GM12878 (cell line): ENCODE results near the gene LIN54. TPM values are rescaled to one million over a fixed set of nuclear protein-coding genes. Genes with fewer than 3 reads are reported as not detected.
A peak's percentile ranks its signal among the peaks of the same experiment; 100 is the strongest.

Source experiments
- FOXM1 ChIP-seq: IDR thresholded peaks from 2 replicates; pipeline ENCODE4 v1.6.1; 2012; ENCODE audit warnings: low read depth, mild to moderate bottlenecking, inconsistent platforms, low read length, moderate library complexity
- GATAD2B ChIP-seq: fragments of 450-650 bp; conservative IDR thresholded peaks from 2 replicates; pipeline ENCODE4 v1.6.1; 2017; ENCODE audit warnings: low read depth, mild to moderate bottlenecking, moderate library complexity
- HDGF ChIP-seq: fragments of 450-650 bp; IDR thresholded peaks from 2 replicates; pipeline ENCODE4 v1.6.1; 2016; ENCODE audit warnings: antibody characterized with exemption
- KDM1A ChIP-seq: fragments of 200-600 bp; sonication (generic); IDR thresholded peaks from 2 replicates; pipeline ENCODE4 v1.6.1; 2016; ENCODE audit warnings: borderline replicate concordance
- KLF5 ChIP-seq: fragments of 450-650 bp; IDR thresholded peaks from 2 replicates; pipeline ENCODE4 v1.6.1; 2014; ENCODE audit warnings: mild to moderate bottlenecking; ENCODE audit not compliant: partially characterized antibody
- MXI1 ChIP-seq: fragments of 150-350 bp; IDR thresholded peaks from 2 replicates; pipeline ENCODE4 v1.6.1; 2011; ENCODE audit warnings: low read depth, mild to moderate bottlenecking, inconsistent platforms, low read length, improper control_type of control experiment
- NR2C2 ChIP-seq: IDR thresholded peaks from 2 replicates; pipeline ENCODE4 v1.6.1; 2011; ENCODE audit warnings: borderline replicate concordance, low read depth; ENCODE audit not compliant: control insufficient read depth, insufficient read length
- PML ChIP-seq: IDR thresholded peaks from 2 replicates; pipeline ENCODE4 v1.6.1; 2012; ENCODE audit warnings: low read length, inconsistent platforms
- POLR2A ChIP-seq: IDR thresholded peaks from 2 replicates; pipeline ENCODE4 v1.6.1; 2011; ENCODE audit warnings: low read depth, mild to moderate bottlenecking, low read length
- POU2F2 ChIP-seq: IDR thresholded peaks from 3 replicates; pipeline ENCODE4 v1.6.1; 2011; ENCODE audit warnings: low read depth, mild to moderate bottlenecking, low read length, borderline replicate concordance
- RAD51 ChIP-seq: fragments of 450-650 bp; IDR thresholded peaks from 2 replicates; pipeline ENCODE4 v1.6.1; 2016; ENCODE audit warnings: moderate library complexity, mild to moderate bottlenecking, inconsistent platforms
- RELA ChIP-seq: fragments of 450-650 bp; IDR thresholded peaks from 2 replicates; pipeline ENCODE4 v1.8.0; 2014; ENCODE audit warnings: borderline replicate concordance; ENCODE audit not compliant: partially characterized antibody
- SIN3A ChIP-seq: IDR thresholded peaks from 2 replicates; pipeline ENCODE4 v1.6.1; 2012; ENCODE audit warnings: low read depth, low read length, improper control_type of control experiment
- SMAD1 ChIP-seq: fragments of 450-650 bp; IDR thresholded peaks from 2 replicates; pipeline ENCODE4 v1.6.1; 2018; ENCODE audit warnings: mild to moderate bottlenecking, low read depth; ENCODE audit not compliant: partially characterized antibody
- STAT1 ChIP-seq: fragments of 450-650 bp; conservative IDR thresholded peaks from 2 replicates; pipeline ENCODE4 v1.6.1; 2014; ENCODE audit warnings: antibody characterized with exemption, mild to moderate bottlenecking
- TAF1 ChIP-seq: IDR thresholded peaks from 2 replicates; pipeline ENCODE4 v1.6.1; 2011; ENCODE audit warnings: mild to moderate bottlenecking, low read depth, low read length, borderline replicate concordance
- TARDBP ChIP-seq: IDR thresholded peaks from 2 replicates; pipeline ENCODE4 v1.6.1; 2016; ENCODE audit warnings: borderline replicate concordance
- ZBED1 ChIP-seq: IDR thresholded peaks from 2 replicates; pipeline ENCODE4 v1.6.1; 2016; ENCODE audit warnings: borderline replicate concordance
- ZNF217 ChIP-seq: fragments of 450-650 bp; IDR thresholded peaks from 2 replicates; pipeline ENCODE4 v1.6.1; 2017; ENCODE audit warnings: antibody characterized with exemption, mild to moderate bottlenecking
- ZSCAN29 ChIP-seq: fragments of 450-650 bp; IDR thresholded peaks from 2 replicates; pipeline ENCODE4 v1.6.1; 2017; ENCODE audit warnings: mild to moderate bottlenecking, moderate library complexity
- polyA plus RNA-seq, 11 experiments: library from polyadenylated mRNA; depleted of rRNA in 4 of 11; unstranded in 6 of 11; stranded (reverse) in 5 of 11; fragments of >200 nt; fragmentation: Nextera tagmentation in 4 of 11; fragmentation: Illumina TruSeq in 1 of 11; extraction: Ambion mirVana in 4 of 11; extraction: Trizol in 1 of 11; gene quantifications; 1 replicate in 1 of 11; 2 replicates in 10 of 11; pipeline versions ENCODE4 v1.2.1 to v1.2.3, GENCODE V29; 2011 to 2016; ENCODE audit warnings: inconsistent platforms in 2 of 11, missing spikeins in 2 of 11, low read depth in 1 of 11
- total RNA-seq, 4 experiments: library from RNA; depleted of rRNA in 3 of 4; stranded (reverse); fragments of >200 nt in 3 of 4; fragmentation: Illumina TruSeq in 1 of 4; extraction: Trizol in 1 of 4; gene quantifications; 2 replicates each; pipeline versions ENCODE4 v1.2.1 to v1.2.3, GENCODE V29; 2013 to 2021
- TF ChIP-seq, protein P1 (sequence below): fragments of 450-650 bp; IDR thresholded peaks from 2 replicates; pipeline ENCODE4 v1.6.1; 2016; ENCODE audit warnings: mild to moderate bottlenecking
- TF ChIP-seq, protein P2 (sequence below): fragments of 450-650 bp; IDR thresholded peaks from 2 replicates; pipeline ENCODE4 v1.6.1; 2017; ENCODE audit warnings: low read depth, mild to moderate bottlenecking, moderate library complexity
- TF ChIP-seq, protein P3 (sequence below): fragments of 450-650 bp; conservative IDR thresholded peaks from 2 replicates; pipeline ENCODE4 v1.6.1; 2017; ENCODE audit warnings: mild to moderate bottlenecking, moderate library complexity
- TF ChIP-seq, protein P4 (sequence below): fragments of 450-650 bp; formaldehyde crosslinking; IDR thresholded peaks from 2 replicates; pipeline ENCODE4 v1.4.0; 2020; ENCODE audit warnings: mild to moderate bottlenecking, moderate library complexity

Gene LIN54
- total and polyA plus RNA-seq, 10 of the 15 experiments (the other 5 are each of a cell fraction or from before 2014, with no cell fraction given), result 1.5 to 20.4 (median 12.2) TPM

DNA sequence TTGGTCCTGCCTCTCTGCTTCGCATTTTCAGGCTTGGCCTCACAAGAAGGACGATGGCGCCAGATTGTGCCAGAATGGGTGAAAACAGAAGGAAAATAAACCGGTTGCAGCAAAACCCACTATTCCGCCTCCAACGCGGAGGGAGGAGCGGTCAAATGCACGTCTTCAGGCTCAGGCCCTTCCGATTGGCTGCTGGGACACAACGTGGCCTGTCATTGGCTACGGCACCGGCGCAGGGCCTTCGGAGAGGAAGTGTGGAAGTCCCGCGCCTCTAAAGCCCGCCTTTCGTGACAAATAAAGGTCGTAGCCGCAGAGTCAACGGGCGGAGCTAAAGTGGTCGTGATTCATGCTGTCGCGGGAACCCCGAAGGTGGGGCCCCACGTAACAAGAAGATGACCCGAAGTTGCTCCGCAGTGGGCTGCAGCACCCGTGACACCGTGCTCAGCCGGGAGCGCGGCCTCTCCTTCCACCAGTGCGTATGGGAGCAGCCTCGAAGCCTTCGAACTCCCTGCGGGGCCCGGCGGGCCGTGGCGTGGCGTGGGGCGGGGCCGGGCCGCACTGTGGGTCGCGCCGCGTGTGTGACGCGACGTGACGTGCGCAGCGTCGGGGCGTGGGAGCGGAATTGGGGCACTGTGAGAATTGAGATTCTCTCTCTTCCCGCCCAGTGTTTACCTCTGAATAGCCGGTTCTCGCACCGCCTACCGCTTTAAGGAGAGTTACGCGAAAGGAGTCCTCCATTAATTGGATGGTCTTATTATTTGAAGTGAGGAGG lies 110.0 kb downstream of the LIN54 start, which contains the start of gene THAP9 (continued):
- TF ChIP-seq FOXM1 (0 out of 2 replicates have a peak, but pooled peaks have one; percentile 67), MXI1 (peak; percentile 54), POU2F2 (peak; percentile 73; the same call in 2 of the 3 replicates), KDM1A (no peak), HDGF (0 out of 2 replicates have a peak, but pooled peaks have one; percentile 14), RAD51 (no peak), TARDBP (no peak), RELA (peak; percentile 83), POLR2A (peak; percentile 93), GATAD2B (peak; percentile 99), ZBED1 (peak; percentile 41), SMAD1 (peak; percentile 88), ZNF217 (peak; percentile 81; the same call in 1 of the 2 replicates), NR2C2 (no peak), TAF1 (peak; percentile 97), PML (peak; percentile 97), STAT1 (peak; percentile 76), ZSCAN29 (peak; percentile 96), KLF5 (peak; percentile 75), SIN3A (0 out of 2 replicates have a peak, but pooled peaks have one; percentile 18)
- TF ChIP-seq, protein P1, sequence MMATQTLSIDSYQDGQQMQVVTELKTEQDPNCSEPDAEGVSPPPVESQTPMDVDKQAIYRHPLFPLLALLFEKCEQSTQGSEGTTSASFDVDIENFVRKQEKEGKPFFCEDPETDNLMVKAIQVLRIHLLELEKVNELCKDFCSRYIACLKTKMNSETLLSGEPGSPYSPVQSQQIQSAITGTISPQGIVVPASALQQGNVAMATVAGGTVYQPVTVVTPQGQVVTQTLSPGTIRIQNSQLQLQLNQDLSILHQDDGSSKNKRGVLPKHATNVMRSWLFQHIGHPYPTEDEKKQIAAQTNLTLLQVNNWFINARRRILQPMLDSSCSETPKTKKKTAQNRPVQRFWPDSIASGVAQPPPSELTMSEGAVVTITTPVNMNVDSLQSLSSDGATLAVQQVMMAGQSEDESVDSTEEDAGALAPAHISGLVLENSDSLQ, result peak; percentile 93
- TF ChIP-seq, protein P2, sequence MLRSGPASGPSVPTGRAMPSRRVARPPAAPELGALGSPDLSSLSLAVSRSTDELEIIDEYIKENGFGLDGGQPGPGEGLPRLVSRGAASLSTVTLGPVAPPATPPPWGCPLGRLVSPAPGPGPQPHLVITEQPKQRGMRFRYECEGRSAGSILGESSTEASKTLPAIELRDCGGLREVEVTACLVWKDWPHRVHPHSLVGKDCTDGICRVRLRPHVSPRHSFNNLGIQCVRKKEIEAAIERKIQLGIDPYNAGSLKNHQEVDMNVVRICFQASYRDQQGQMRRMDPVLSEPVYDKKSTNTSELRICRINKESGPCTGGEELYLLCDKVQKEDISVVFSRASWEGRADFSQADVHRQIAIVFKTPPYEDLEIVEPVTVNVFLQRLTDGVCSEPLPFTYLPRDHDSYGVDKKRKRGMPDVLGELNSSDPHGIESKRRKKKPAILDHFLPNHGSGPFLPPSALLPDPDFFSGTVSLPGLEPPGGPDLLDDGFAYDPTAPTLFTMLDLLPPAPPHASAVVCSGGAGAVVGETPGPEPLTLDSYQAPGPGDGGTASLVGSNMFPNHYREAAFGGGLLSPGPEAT, result no peak; the same call in 1 of the 2 replicates
- TF ChIP-seq, protein P3, sequence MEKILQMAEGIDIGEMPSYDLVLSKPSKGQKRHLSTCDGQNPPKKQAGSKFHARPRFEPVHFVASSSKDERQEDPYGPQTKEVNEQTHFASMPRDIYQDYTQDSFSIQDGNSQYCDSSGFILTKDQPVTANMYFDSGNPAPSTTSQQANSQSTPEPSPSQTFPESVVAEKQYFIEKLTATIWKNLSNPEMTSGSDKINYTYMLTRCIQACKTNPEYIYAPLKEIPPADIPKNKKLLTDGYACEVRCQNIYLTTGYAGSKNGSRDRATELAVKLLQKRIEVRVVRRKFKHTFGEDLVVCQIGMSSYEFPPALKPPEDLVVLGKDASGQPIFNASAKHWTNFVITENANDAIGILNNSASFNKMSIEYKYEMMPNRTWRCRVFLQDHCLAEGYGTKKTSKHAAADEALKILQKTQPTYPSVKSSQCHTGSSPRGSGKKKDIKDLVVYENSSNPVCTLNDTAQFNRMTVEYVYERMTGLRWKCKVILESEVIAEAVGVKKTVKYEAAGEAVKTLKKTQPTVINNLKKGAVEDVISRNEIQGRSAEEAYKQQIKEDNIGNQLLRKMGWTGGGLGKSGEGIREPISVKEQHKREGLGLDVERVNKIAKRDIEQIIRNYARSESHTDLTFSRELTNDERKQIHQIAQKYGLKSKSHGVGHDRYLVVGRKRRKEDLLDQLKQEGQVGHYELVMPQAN, result peak; percentile 64
- TF ChIP-seq, protein P4, sequence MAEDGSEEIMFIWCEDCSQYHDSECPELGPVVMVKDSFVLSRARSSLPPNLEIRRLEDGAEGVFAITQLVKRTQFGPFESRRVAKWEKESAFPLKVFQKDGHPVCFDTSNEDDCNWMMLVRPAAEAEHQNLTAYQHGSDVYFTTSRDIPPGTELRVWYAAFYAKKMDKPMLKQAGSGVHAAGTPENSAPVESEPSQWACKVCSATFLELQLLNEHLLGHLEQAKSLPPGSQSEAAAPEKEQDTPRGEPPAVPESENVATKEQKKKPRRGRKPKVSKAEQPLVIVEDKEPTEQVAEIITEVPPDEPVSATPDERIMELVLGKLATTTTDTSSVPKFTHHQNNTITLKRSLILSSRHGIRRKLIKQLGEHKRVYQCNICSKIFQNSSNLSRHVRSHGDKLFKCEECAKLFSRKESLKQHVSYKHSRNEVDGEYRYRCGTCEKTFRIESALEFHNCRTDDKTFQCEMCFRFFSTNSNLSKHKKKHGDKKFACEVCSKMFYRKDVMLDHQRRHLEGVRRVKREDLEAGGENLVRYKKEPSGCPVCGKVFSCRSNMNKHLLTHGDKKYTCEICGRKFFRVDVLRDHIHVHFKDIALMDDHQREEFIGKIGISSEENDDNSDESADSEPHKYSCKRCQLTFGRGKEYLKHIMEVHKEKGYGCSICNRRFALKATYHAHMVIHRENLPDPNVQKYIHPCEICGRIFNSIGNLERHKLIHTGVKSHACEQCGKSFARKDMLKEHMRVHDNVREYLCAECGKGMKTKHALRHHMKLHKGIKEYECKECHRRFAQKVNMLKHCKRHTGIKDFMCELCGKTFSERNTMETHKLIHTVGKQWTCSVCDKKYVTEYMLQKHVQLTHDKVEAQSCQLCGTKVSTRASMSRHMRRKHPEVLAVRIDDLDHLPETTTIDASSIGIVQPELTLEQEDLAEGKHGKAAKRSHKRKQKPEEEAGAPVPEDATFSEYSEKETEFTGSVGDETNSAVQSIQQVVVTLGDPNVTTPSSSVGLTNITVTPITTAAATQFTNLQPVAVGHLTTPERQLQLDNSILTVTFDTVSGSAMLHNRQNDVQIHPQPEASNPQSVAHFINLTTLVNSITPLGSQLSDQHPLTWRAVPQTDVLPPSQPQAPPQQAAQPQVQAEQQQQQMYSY (CRISPR knock-in tag), result no peak
